ENCODE measurements around the gene COIL. TPM values are rescaled to one million over a fixed set of nuclear protein-coding genes. Genes with fewer than 3 reads are reported as not detected.

Gene COIL
- total RNA-seq, 1 donor from 2014 or later: 20.3 TPM

DNA sequence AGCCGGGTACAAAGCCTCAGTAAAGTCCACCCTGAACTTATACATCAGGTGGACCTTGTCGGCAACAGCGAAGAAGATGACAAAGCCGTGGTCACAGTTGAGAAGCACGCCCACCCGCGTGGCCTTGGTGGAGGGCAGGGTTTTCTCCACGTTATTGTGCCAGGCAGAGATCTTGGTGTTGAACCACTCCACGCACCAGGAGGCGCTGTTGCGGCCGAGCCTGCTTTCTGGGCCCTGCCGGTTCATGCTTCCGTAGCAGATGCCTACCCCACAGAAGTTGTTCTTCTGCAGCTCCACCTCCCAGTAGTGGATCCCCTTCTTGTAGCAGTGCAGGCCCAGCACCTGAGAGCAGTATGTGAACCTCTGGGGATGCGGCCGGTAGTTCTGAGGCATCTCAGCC is 69.1 kb downstream of the COIL start:
- DNase-seq (ENCODE audit: low spot score): peak; percentile 23
- Mint-ChIP-seq H3K27ac (no peak overlapping the region), H3K4me1 (ENCODE audit: low read depth) (peaks cover 9% of the 10 kb centered on the region), H3K36me3 (ENCODE audit: low read depth) (peaks cover 91% of the 10 kb centered on the region), H3K27me3 (ENCODE audit: low read depth) (no peaks in the 10 kb centered on the region), H3K9me3 (peaks cover 18% of the 10 kb centered on the region), H3K4me3 (ENCODE audit: low read depth) (no peak overlapping the region)
- intact Hi-C loops (cut with micrococcal nuclease): loop anchor here (1.0 kb wide), 1 partner anchor 49 kb away; no protein-coding TSS in a partner anchor

DNA sequence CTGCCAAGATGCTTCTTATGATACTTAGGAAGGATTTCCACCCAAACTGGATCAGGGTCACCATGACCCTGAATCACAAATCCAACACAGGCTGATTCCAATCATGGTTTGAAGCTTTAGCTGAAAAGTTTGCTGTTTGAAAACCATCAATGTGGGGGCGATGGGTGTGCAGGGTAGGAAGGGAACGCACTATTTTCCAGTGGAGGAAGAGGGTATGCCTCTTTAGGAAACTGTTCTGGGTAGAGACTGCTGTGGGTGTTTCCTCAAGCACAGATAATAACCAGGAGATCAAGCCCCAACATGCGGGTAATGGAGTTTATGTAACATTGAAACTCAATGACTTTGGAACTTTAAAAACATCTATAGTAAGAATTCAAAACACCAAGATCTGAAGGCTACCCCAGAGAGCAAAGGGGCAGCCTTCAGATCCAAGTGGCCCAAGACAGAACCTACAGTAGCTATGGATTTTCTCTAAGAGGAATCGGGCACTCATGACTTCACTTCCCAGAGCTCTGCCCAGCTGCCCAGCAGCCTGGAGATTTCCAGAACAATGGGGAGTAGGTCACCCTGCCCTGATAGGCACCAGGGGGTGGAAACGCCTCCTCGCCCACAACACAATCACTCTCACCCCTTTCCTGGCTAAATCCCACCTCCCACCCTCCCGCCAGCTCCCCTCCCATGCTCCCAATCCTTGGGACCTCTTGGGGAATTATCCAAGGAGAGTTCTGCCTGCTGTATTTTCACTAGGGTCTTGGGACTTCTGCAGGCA is 69.8 kb downstream of the COIL start:
- H3K4me3 Mint-ChIP-seq (ENCODE audit: low read depth): no peak overlapping the region
- H3K27me3 Mint-ChIP-seq (ENCODE audit: low read depth): no peaks in the 10 kb centered on the region
- peaks cover 9% of the 10 kb centered on the region for H3K4me1 Mint-ChIP-seq (ENCODE audit: low read depth)
- intact Hi-C loops (cut with micrococcal nuclease): no loop called here
- H3K27ac Mint-ChIP-seq: no peak overlapping the region
- no peak for DNase-seq (ENCODE audit: low spot score)
- H3K9me3 Mint-ChIP-seq: peaks cover 18% of the 10 kb centered on the region
- peaks cover 95% of the 10 kb centered on the region for H3K36me3 Mint-ChIP-seq (ENCODE audit: low read depth)

- no peak for DNase-seq (ENCODE audit: low spot score)
- H3K27me3 Mint-ChIP-seq (ENCODE audit: low read depth): no peaks in the 10 kb centered on the region
These were observed 70.5 kb downstream of the COIL start for GRCh38 chr17:56890390-56890789.

More at GRCh38 chr17:56890390-56890789, 70.5 kb downstream of the COIL start:
- H3K4me3 Mint-ChIP-seq (ENCODE audit: low read depth): no peak overlapping the region
- intact Hi-C loops (cut with micrococcal nuclease): no loop called here
- H3K36me3 Mint-ChIP-seq (ENCODE audit: low read depth): peaks cover 91% of the 10 kb centered on the region
- H3K4me1 Mint-ChIP-seq (ENCODE audit: low read depth): peaks cover 8% of the 10 kb centered on the region
- no peak overlapping the region for H3K27ac Mint-ChIP-seq
- H3K9me3 Mint-ChIP-seq: peaks cover 18% of the 10 kb centered on the region

Other genes with a start within 250 kb of the COIL start
- gene C17orf67, start 127.1 kb downstream of the COIL start, total RNA-seq: 3.7 and 4.2 TPM in 2 replicates
- 26.5 and 28.9 TPM in 2 replicates for gene DGKE, start 126.9 kb downstream of the COIL start, total RNA-seq
- 76.5 and 85.9 TPM in 2 replicates for gene TRIM25, start 47.0 kb downstream of the COIL start, total RNA-seq
- 15.8 and 18.1 TPM in 2 replicates for gene SCPEP1, start 17.1 kb upstream of the COIL start, total RNA-seq
- gene AKAP1, start 124.2 kb upstream of the COIL start, total RNA-seq: 38.7 and 45.0 TPM in 2 replicates